NT2/D1 (cell line): ENCODE measurements around the gene ATG4D.
"Not testable (repeated sequence)": the region's sequence is repeated elsewhere in the genome, so short reads cannot be mapped to it uniquely, and the experiment has no call there.

Experiments
- DNase-seq: peaks from one replicate; pipeline ENCODE4 v3.0.0-alpha.2; 2011; ENCODE audit warnings: low read depth, low spot score
- H3K27me3 ChIP-seq: 2 replicates; pipeline ENCODE4 v1.6.0; 2011; ENCODE audit warnings: mild to moderate bottlenecking; ENCODE audit not compliant: insufficient read length, insufficient read depth
- H3K36me3 ChIP-seq: 2 replicates; pipeline ENCODE4 v1.6.1; 2011; ENCODE audit warnings: mild to moderate bottlenecking, low read length, mixed read lengths; ENCODE audit not compliant: insufficient read depth, insufficient read length
- H3K4me1 ChIP-seq: 2 replicates; pipeline ENCODE4 v1.5.1; 2011; ENCODE audit not compliant: insufficient read depth, insufficient read length
- H3K4me3 ChIP-seq: 2 replicates; pipeline ENCODE4 v1.5.1; 2011; ENCODE audit warnings: low read depth; ENCODE audit not compliant: insufficient read length
- H3K9ac ChIP-seq: 2 replicates; pipeline ENCODE4 v1.6.0; 2011; ENCODE audit warnings: low read depth; ENCODE audit not compliant: insufficient read length
- H3K9me3 ChIP-seq: 2 replicates; pipeline ENCODE4 v1.5.1; 2011; ENCODE audit warnings: mild to moderate bottlenecking, low read length; ENCODE audit not compliant: insufficient read depth
- SUZ12 ChIP-seq: IDR thresholded peaks from 2 replicates; pipeline ENCODE4 v1.6.1; 2011; ENCODE audit not compliant: insufficient read length, insufficient read depth; ENCODE audit errors: extremely low read depth
- YY1 ChIP-seq: IDR thresholded peaks from 2 replicates; pipeline ENCODE4 v1.6.1; 2011; ENCODE audit not compliant: insufficient read length, insufficient read depth
- ZNF274 ChIP-seq: IDR thresholded peaks from 2 replicates; pipeline ENCODE4 v1.6.1; 2011; ENCODE audit warnings: mild to moderate bottlenecking, low read depth, low read length

ATG4D gene

DNA sequence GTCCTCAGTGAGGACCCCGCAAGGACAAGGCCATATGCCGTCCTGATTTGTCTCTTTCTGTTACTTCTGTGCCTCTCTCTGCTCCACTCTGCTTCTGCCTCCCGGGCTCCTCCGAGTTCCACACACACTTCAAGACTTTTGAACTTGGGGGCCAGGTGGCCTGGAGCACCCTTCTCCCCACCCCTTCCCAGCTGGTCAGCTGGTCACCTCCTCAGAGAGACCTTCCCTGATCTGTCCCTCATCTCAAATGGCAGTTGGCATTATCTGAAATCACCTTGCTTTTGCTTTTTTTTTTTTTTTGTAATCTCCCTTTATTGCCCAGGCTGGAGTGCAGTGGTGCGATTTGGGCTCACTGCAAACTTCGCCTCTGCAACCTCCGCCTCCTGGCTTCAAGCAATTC is 24.3 kb upstream of the ATG4D start:
- Histone ChIP-seq H3K27me3 (peaks cover 27% of the 10 kb centered on the region), H3K9ac (peak overlapping the region; percentile 17)

DNA sequence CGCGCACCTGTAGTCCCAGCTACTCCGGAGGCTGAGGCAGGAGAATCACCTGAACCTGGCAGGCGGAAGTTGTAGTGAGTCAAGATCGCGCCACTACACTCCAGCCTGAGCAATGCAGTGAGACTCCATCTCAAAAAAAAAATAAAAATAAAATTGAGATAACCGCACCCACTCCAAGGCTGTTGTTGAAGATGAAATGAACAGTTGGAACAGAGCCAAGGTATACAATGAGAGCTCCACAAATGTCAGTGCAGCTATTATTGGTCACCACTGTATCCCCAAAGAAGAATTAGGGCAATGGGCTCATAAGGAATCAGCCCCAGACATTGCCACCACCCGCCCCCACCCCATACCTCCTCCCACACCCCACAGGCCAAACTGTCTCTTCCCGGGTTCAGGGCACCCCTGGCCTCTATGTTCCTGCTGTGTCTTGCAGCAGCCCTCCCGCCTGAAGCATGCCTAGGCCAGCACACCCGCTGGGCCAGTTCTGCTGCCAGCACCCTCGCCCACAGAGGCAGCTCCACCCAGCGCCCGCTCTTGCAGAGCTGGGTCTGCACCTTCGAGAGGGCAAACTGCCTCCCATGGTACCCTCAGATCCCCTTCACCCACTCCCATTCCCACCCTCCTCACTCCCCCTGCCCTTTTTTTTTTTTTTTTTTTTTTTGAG is 22.9 kb upstream of the ATG4D start:
- Histone ChIP-seq H3K36me3 (no peaks in the 10 kb centered on the region), H3K4me1 (peaks cover 9% of the 10 kb centered on the region), H3K9ac (no peak overlapping the region), H3K4me3 (no peak overlapping the region), H3K9me3 (no peaks in the 10 kb centered on the region), H3K27me3 (peaks cover 19% of the 10 kb centered on the region)
- DNase-seq: no peak
- TF ChIP-seq SUZ12 (no peak), ZNF274 (no peak), YY1 (no peak)

More for the DNA sequence above, 24.3 kb upstream of the ATG4D start:
- Histone ChIP-seq H3K4me1 (peaks cover 14% of the 10 kb centered on the region), H3K9me3 (no peaks in the 10 kb centered on the region), H3K36me3 (no peaks in the 10 kb centered on the region), H3K4me3 (no peak overlapping the region)
- no peak for TF ChIP-seq YY1
- no peak for TF ChIP-seq ZNF274
- DNase-seq: no peak

- TF ChIP-seq ZNF274: no peak
- TF ChIP-seq SUZ12: no peak
- H3K4me1 ChIP-seq: peaks cover 9% of the 10 kb centered on the region
- DNase-seq: no peak
Measured at GRCh38 chr19:10521461-10522171, 22.1 kb upstream of the ATG4D start.

GRCh38 chr19:10523135-10523636 is 20.5 kb upstream of the ATG4D start:
- H3K27me3 ChIP-seq: peaks cover 13% of the 10 kb centered on the region
- H3K36me3 ChIP-seq: no peaks in the 10 kb centered on the region
- peaks cover 9% of the 10 kb centered on the region for H3K4me1 ChIP-seq
- no peaks in the 10 kb centered on the region for H3K9me3 ChIP-seq
- H3K4me3 ChIP-seq: no peak overlapping the region
- DNase-seq: no peak
- TF ChIP-seq ZNF274: no peak
- no peak for TF ChIP-seq YY1
- no peak for TF ChIP-seq SUZ12
- no peak overlapping the region for H3K9ac ChIP-seq

More at GRCh38 chr19:10521461-10522171, 22.1 kb upstream of the ATG4D start:
- Histone ChIP-seq H3K9me3 (no peaks in the 10 kb centered on the region), H3K27me3 (peaks cover 19% of the 10 kb centered on the region), H3K4me3 (no peak overlapping the region), H3K9ac (no peak overlapping the region), H3K36me3 (no peaks in the 10 kb centered on the region)

DNA sequence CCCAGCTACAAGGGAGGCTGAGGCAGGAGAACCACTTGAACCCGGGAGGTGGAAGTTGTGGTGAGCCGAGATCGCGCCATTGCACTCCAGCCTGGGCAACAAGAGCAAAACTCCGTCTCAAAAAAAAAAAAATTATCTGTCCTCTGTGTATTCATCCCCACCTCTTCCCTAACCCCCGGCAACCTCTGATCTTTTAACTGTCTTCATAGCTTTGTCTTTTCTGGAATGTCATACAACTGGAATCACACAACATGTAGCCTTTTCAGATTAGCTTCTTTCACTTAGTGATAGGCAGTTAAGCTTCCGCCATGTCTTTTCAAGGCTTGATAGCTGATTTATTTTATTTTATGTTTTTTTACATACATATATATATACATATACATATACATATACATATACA is 18.1 kb upstream of the ATG4D start:
- no peak overlapping the region for H3K4me3 ChIP-seq
- no peaks in the 10 kb centered on the region for H3K9me3 ChIP-seq
- H3K9ac ChIP-seq: no peak overlapping the region

GRCh38 chr19:10526887-10527286 is 16.8 kb upstream of the ATG4D start:
- H3K36me3 ChIP-seq: not testable (repeated sequence)

More for the DNA sequence above, 18.1 kb upstream of the ATG4D start:
- TF ChIP-seq YY1 (no peak), SUZ12 (no peak), ZNF274 (no peak)
- no peaks in the 10 kb centered on the region for H3K36me3 ChIP-seq
- DNase-seq: no peak
- no peaks in the 10 kb centered on the region for H3K4me1 ChIP-seq
- H3K27me3 ChIP-seq: no peaks in the 10 kb centered on the region

GRCh38 chr19:10532457-10532856 is 11.2 kb upstream of the ATG4D start:
- Histone ChIP-seq H3K9me3 (peaks cover 6% of the 10 kb centered on the region; the same call in 1 of the 2 replicates), H3K36me3 (no peaks in the 10 kb centered on the region), H3K27me3 (no peaks in the 10 kb centered on the region), H3K4me1 (peaks cover 5% of the 10 kb centered on the region), H3K4me3 (no peak overlapping the region), H3K9ac (no peak overlapping the region)
- TF ChIP-seq YY1 (no peak), ZNF274 (no peak), SUZ12 (no peak)
- DNase-seq: no peak

More at GRCh38 chr19:10526887-10527286, 16.8 kb upstream of the ATG4D start:
- DNase-seq, H3K9ac ChIP-seq, H3K4me1 ChIP-seq, H3K27me3 ChIP-seq, H3K4me3 ChIP-seq, H3K9me3 ChIP-seq: not testable (repeated sequence)
